HG03045 (cell line): Measurements from ENCODE around the gene CWF19L2.
"Not testable (repeated sequence)": the region's sequence is repeated elsewhere in the genome, so short reads cannot be mapped to it uniquely, and the experiment has no call there.

Source experiments
- ATAC-seq: cut with Tn5 transposase; IDR thresholded peaks from one replicate; pipeline ENCODE4 v1.9.1; 2021; ENCODE audit warnings: mild to moderate bottlenecking, moderate library complexity; ENCODE audit not compliant: unreplicated experiment

The CWF19L2 gene

GRCh38 chr11:107439586-107440167 is 17.9 kb downstream of the CWF19L2 start:
- ATAC-seq: no peak

- ATAC-seq: no peak
These were observed 19.5 kb downstream of the CWF19L2 start for GRCh38 chr11:107438148-107438547.

- no peak for ATAC-seq
These were observed 27.1 kb downstream of the CWF19L2 start for GRCh38 chr11:107430525-107430924.

GRCh38 chr11:107427569-107428180 is 29.9 kb downstream of the CWF19L2 start:
- ATAC-seq: no peak

- ATAC-seq: no peak
These were observed 44.3 kb downstream of the CWF19L2 start for GRCh38 chr11:107413352-107413751.

- no peak for ATAC-seq
These were observed 48.8 kb downstream of the CWF19L2 start for GRCh38 chr11:107408762-107409211.

GRCh38 chr11:107405260-107405659 is 52.4 kb downstream of the CWF19L2 start:
- ATAC-seq: no peak

- not testable (repeated sequence) for ATAC-seq
These were observed 56.5 kb downstream of the CWF19L2 start for GRCh38 chr11:107401131-107401530.

- ATAC-seq: no peak
These were observed 60.3 kb downstream of the CWF19L2 start for GRCh38 chr11:107397357-107397756.

GRCh38 chr11:107392611-107393010 is 65.0 kb downstream of the CWF19L2 start:
- no peak for ATAC-seq

- ATAC-seq: not testable (repeated sequence)
These were observed 66.9 kb downstream of the CWF19L2 start for GRCh38 chr11:107390701-107391100.

- no peak for ATAC-seq
These were observed 70.0 kb downstream of the CWF19L2 start for GRCh38 chr11:107387666-107388065.

- no peak for ATAC-seq
These were observed 72.2 kb downstream of the CWF19L2 start for GRCh38 chr11:107385361-107385981.

GRCh38 chr11:107384144-107384852 is 73.3 kb downstream of the CWF19L2 start:
- ATAC-seq: no peak

GRCh38 chr11:107372439-107372838 is 85.2 kb downstream of the CWF19L2 start:
- ATAC-seq: no peak

GRCh38 chr11:107370390-107370789 is 87.2 kb downstream of the CWF19L2 start:
- ATAC-seq: no peak

GRCh38 chr11:107359701-107360100 is 97.9 kb downstream of the CWF19L2 start:
- ATAC-seq: no peak

GRCh38 chr11:107357877-107358276 is 99.7 kb downstream of the CWF19L2 start:
- ATAC-seq: no peak

GRCh38 chr11:107354780-107355179 is 102.8 kb downstream of the CWF19L2 start:
- no peak for ATAC-seq

GRCh38 chr11:107337917-107338316 is 119.7 kb downstream of the CWF19L2 start:
- no peak for ATAC-seq

GRCh38 chr11:107331728-107332127 is 125.9 kb downstream of the CWF19L2 start:
- ATAC-seq: no peak

- ATAC-seq: no peak
These were observed 128.5 kb downstream of the CWF19L2 start for GRCh38 chr11:107329164-107329563.
